HG03460 (cell line): ENCODE data around the gene CPNE8.
"Not testable (repeated sequence)": the region's sequence is repeated elsewhere in the genome, so short reads cannot be mapped to it uniquely, and the experiment has no call there.

ENCODE experiments used
- ATAC-seq: cut with Tn5 transposase; IDR thresholded peaks from one replicate; pipeline ENCODE4 v1.9.1; 2021; ENCODE audit not compliant: unreplicated experiment

The CPNE8 gene

GRCh38 chr12:38744041-38744440 lies 161.3 kb downstream of the CPNE8 start:
- ATAC-seq: no peak

- not testable (repeated sequence) for ATAC-seq
Measured at GRCh38 chr12:38742496-38742895, 162.9 kb downstream of the CPNE8 start.

- no peak for ATAC-seq
Measured at GRCh38 chr12:38736821-38737220, 168.6 kb downstream of the CPNE8 start.

- no peak for ATAC-seq
Measured at GRCh38 chr12:38732761-38733160, 172.6 kb downstream of the CPNE8 start.

GRCh38 chr12:38728894-38729293 lies 176.5 kb downstream of the CPNE8 start:
- ATAC-seq: no peak

GRCh38 chr12:38721611-38722252 lies 183.7 kb downstream of the CPNE8 start:
- ATAC-seq: no peak

GRCh38 chr12:38720661-38721060 lies 184.7 kb downstream of the CPNE8 start:
- ATAC-seq: no peak

GRCh38 chr12:38713294-38713693 lies 192.1 kb downstream of the CPNE8 start:
- ATAC-seq: no peak

- ATAC-seq: peak; percentile 87
Measured at GRCh38 chr12:38711054-38711453, 194.3 kb downstream of the CPNE8 start.

- no peak for ATAC-seq
Measured at GRCh38 chr12:38708466-38708865, 196.9 kb downstream of the CPNE8 start.

GRCh38 chr12:38707648-38708047 lies 197.7 kb downstream of the CPNE8 start:
- ATAC-seq: no peak

- ATAC-seq: no peak
Measured at GRCh38 chr12:38697289-38697688, 208.1 kb downstream of the CPNE8 start.

GRCh38 chr12:38695057-38695456 lies 210.3 kb downstream of the CPNE8 start:
- no peak for ATAC-seq

GRCh38 chr12:38691164-38691563 lies 214.2 kb downstream of the CPNE8 start:
- no peak for ATAC-seq

GRCh38 chr12:38690646-38691045 lies 214.7 kb downstream of the CPNE8 start:
- no peak for ATAC-seq

GRCh38 chr12:38689704-38690103 lies 215.7 kb downstream of the CPNE8 start:
- ATAC-seq: no peak

GRCh38 chr12:38689195-38689594 lies 216.2 kb downstream of the CPNE8 start:
- ATAC-seq: no peak

GRCh38 chr12:38682521-38682920 lies 222.9 kb downstream of the CPNE8 start:
- no peak for ATAC-seq

GRCh38 chr12:38669530-38669929 lies 235.9 kb downstream of the CPNE8 start:
- no peak for ATAC-seq

GRCh38 chr12:38669081-38669480 lies 236.3 kb downstream of the CPNE8 start:
- no peak for ATAC-seq

GRCh38 chr12:38666425-38666824 lies 239.0 kb downstream of the CPNE8 start:
- no peak for ATAC-seq

GRCh38 chr12:38664661-38665269 lies 240.6 kb downstream of the CPNE8 start:
- ATAC-seq: peak; percentile 94

- ATAC-seq: no peak
Measured at GRCh38 chr12:38662829-38663228, 242.6 kb downstream of the CPNE8 start.
